ENCODE results near the gene TIRAP.

Gene TIRAP

GRCh38 chr11:126338346-126339055 is 55.6 kb downstream of the TIRAP start:
- no peak overlapping the region for H3K9ac ChIP-seq (ENCODE audit: low read depth, low read length)

DNA sequence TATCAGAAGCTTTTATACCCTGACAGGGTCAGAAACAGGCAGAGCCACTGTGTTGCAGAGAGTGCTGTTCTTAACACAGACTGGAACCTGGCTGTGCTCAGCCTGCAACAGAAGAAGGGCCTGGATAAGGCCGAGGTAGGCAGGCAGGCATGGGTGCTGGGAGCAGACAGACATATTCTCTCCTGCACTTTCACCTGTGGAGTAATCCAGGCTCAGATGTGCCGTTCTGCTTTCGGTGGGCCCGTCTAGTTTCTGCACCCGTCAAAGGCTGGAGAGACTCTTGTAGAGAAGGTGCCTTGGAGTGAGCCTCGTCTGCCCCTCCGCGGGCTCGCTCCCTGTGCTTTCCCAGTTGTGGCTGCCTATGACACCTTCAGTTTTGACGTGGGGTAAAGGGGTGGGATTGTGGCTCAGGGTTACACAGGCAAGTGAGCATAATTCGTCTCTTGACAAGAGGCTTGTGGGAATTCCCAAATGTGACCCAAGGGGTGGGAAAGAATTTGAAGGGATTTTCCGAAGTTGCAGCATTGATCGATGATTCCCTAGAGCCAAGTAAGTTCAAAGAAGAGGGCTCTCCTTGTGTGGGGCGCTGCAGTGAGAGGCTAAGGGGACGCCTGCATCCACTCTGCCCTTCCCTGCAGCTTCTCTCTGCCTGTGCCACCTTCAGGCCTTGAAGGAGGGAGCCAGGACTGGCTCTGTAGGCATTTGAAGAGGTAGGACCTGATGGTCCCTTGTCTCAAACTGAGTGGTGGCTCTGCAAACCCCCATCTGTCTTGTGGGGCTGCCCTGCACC is 56.4 kb downstream of the TIRAP start:
- Histone ChIP-seq H3K4me3 (ENCODE audit: low read depth, low read length) (no peak overlapping the region), H3K9ac (ENCODE audit: low read depth, low read length) (no peak overlapping the region), H3K4me1 (ENCODE audit: control insufficient read depth, insufficient read depth, low read length) (no peaks in the 10 kb centered on the region), H3K36me3 (ENCODE audit: control insufficient read depth, insufficient read depth, low read length) (peaks cover 12% of the 10 kb centered on the region), H3K9me3 (ENCODE audit: control insufficient read depth, insufficient read depth, low read length) (no peaks in the 10 kb centered on the region), H3K27me3 (ENCODE audit: control insufficient read depth, insufficient read depth, low read length) (no peaks in the 10 kb centered on the region)

More at GRCh38 chr11:126338346-126339055, 55.6 kb downstream of the TIRAP start:
- Histone ChIP-seq H3K27me3 (ENCODE audit: control insufficient read depth, insufficient read depth, low read length) (no peaks in the 10 kb centered on the region), H3K9me3 (ENCODE audit: control insufficient read depth, insufficient read depth, low read length) (no peaks in the 10 kb centered on the region), H3K36me3 (ENCODE audit: control insufficient read depth, insufficient read depth, low read length) (peaks cover 11% of the 10 kb centered on the region), H3K4me3 (ENCODE audit: low read depth, low read length) (no peak overlapping the region), H3K4me1 (ENCODE audit: control insufficient read depth, insufficient read depth, low read length) (no peaks in the 10 kb centered on the region)

- no peaks in the 10 kb centered on the region for H3K27me3 ChIP-seq (ENCODE audit: control insufficient read depth, insufficient read depth, low read length)
- H3K9ac ChIP-seq (ENCODE audit: low read depth, low read length) = no peak overlapping the region
- H3K9me3 ChIP-seq (ENCODE audit: control insufficient read depth, insufficient read depth, low read length) = no peaks in the 10 kb centered on the region
- H3K4me1 ChIP-seq (ENCODE audit: control insufficient read depth, insufficient read depth, low read length) = no peaks in the 10 kb centered on the region
- H3K4me3 ChIP-seq (ENCODE audit: low read depth, low read length) = no peak overlapping the region
- H3K36me3 ChIP-seq (ENCODE audit: control insufficient read depth, insufficient read depth, low read length) = peaks cover 12% of the 10 kb centered on the region
These were observed 57.1 kb downstream of the TIRAP start for GRCh38 chr11:126339863-126340434.

GRCh38 chr11:126340960-126341606 is 58.2 kb downstream of the TIRAP start:
- H3K27me3 ChIP-seq (ENCODE audit: control insufficient read depth, insufficient read depth, low read length) = no peaks in the 10 kb centered on the region
- no peak overlapping the region for H3K9ac ChIP-seq (ENCODE audit: low read depth, low read length)
- no peak overlapping the region for H3K4me3 ChIP-seq (ENCODE audit: low read depth, low read length)
- no peaks in the 10 kb centered on the region for H3K4me1 ChIP-seq (ENCODE audit: control insufficient read depth, insufficient read depth, low read length)
- peaks cover 12% of the 10 kb centered on the region for H3K36me3 ChIP-seq (ENCODE audit: control insufficient read depth, insufficient read depth, low read length)
- H3K9me3 ChIP-seq (ENCODE audit: control insufficient read depth, insufficient read depth, low read length) = no peaks in the 10 kb centered on the region

- Histone ChIP-seq H3K27me3 (ENCODE audit: control insufficient read depth, insufficient read depth, low read length) (no peaks in the 10 kb centered on the region), H3K9me3 (ENCODE audit: control insufficient read depth, insufficient read depth, low read length) (no peaks in the 10 kb centered on the region), H3K4me3 (ENCODE audit: low read depth, low read length) (no peak overlapping the region), H3K4me1 (ENCODE audit: control insufficient read depth, insufficient read depth, low read length) (no peaks in the 10 kb centered on the region), H3K36me3 (ENCODE audit: control insufficient read depth, insufficient read depth, low read length) (peaks cover 12% of the 10 kb centered on the region), H3K9ac (ENCODE audit: low read depth, low read length) (no peak overlapping the region)
These were observed 58.9 kb downstream of the TIRAP start for GRCh38 chr11:126341760-126342161.

- Histone ChIP-seq H3K4me1 (ENCODE audit: control insufficient read depth, insufficient read depth, low read length) (no peaks in the 10 kb centered on the region), H3K27me3 (ENCODE audit: control insufficient read depth, insufficient read depth, low read length) (no peaks in the 10 kb centered on the region), H3K9me3 (ENCODE audit: control insufficient read depth, insufficient read depth, low read length) (no peaks in the 10 kb centered on the region), H3K36me3 (ENCODE audit: control insufficient read depth, insufficient read depth, low read length) (peaks cover 12% of the 10 kb centered on the region), H3K9ac (ENCODE audit: low read depth, low read length) (no peak overlapping the region), H3K4me3 (ENCODE audit: low read depth, low read length) (no peak overlapping the region)
These were observed 60.2 kb downstream of the TIRAP start for GRCh38 chr11:126343051-126343450.
